ENCODE measurements around the gene TRAF3IP3. TPM values are rescaled to one million over a fixed set of nuclear protein-coding genes. Genes with fewer than 3 reads are reported as not detected.

The TRAF3IP3 gene
- total and polyA plus RNA-seq, 2 donors (not counting 1 experiment from before 2014, with no cell fraction given): not detected

GRCh38 chr1:209732725-209733124, 23.1 kb upstream of the TRAF3IP3 start:
- H4K20me1 ChIP-seq (ENCODE audit: control insufficient read depth, extremely low read depth, insufficient read depth, low read length): no peaks in the 10 kb centered on the region
- no peaks in the 10 kb centered on the region for H3K27me3 ChIP-seq (ENCODE audit: control insufficient read depth, insufficient read depth, low read length)
- H2AFZ ChIP-seq (ENCODE audit: low read length): no peak overlapping the region
- TF ChIP-seq EZH2 (IDR thresholded peaks at IDR 0.05; ENCODE audit: low read length, missing control alignments) (no peak), CTCF (conservative IDR thresholded peaks at IDR 0.05 in 1 of 2, IDR thresholded peaks at IDR 0.05 in 1 of 2; ENCODE audit: low read depth in 1 of 2, low read length in 2 of 2) (no peak)
- H3K9me3 ChIP-seq (ENCODE audit: control insufficient read depth, insufficient read depth, low read depth, low read length): no peaks in the 10 kb centered on the region
- H3K27ac ChIP-seq (ENCODE audit: insufficient read depth, low read length): no peak overlapping the region
- H3K4me3 ChIP-seq (replicated peaks in 1 of 4; ENCODE audit: control extremely low read depth in 1 of 4, insufficient read depth in 1 of 4, low read depth in 3 of 4, low read length in 4 of 4): no peak overlapping the region
- no peaks in the 10 kb centered on the region for H3K36me3 ChIP-seq (ENCODE audit: control insufficient read depth, insufficient read depth, low read length)
- no peak overlapping the region for H3K4me2 ChIP-seq (ENCODE audit: extremely low read depth, insufficient read depth, low read length)
- no peaks in the 10 kb centered on the region for H3K4me1 ChIP-seq (ENCODE audit: control insufficient read depth, extremely low read depth, insufficient read depth, low read length)
- no peak overlapping the region for H3K9ac ChIP-seq (ENCODE audit: insufficient read depth, low read length)
- no peak for DNase-seq (ENCODE audit: low read depth in 2 of 2)
- no peaks in the 10 kb centered on the region for H3K79me2 ChIP-seq (ENCODE audit: control insufficient read depth, insufficient read depth, low read length)

- Histone ChIP-seq H4K20me1 (ENCODE audit: control insufficient read depth, extremely low read depth, insufficient read depth, low read length) (no peaks in the 10 kb centered on the region), H3K9me3 (ENCODE audit: control insufficient read depth, insufficient read depth, low read depth, low read length) (no peaks in the 10 kb centered on the region), H3K79me2 (ENCODE audit: control insufficient read depth, insufficient read depth, low read length) (no peaks in the 10 kb centered on the region), H3K4me2 (ENCODE audit: extremely low read depth, insufficient read depth, low read length) (no peak overlapping the region), H2AFZ (ENCODE audit: low read length) (no peak overlapping the region), H3K36me3 (ENCODE audit: control insufficient read depth, insufficient read depth, low read length) (no peaks in the 10 kb centered on the region), H3K9ac (ENCODE audit: insufficient read depth, low read length) (no peak overlapping the region), H3K27ac (ENCODE audit: insufficient read depth, low read length) (no peak overlapping the region), H3K4me1 (ENCODE audit: control insufficient read depth, extremely low read depth, insufficient read depth, low read length) (no peaks in the 10 kb centered on the region), H3K4me3 (replicated peaks in 1 of 4; ENCODE audit: control extremely low read depth in 1 of 4, insufficient read depth in 1 of 4, low read depth in 3 of 4, low read length in 4 of 4) (no peak overlapping the region), H3K27me3 (ENCODE audit: control insufficient read depth, insufficient read depth, low read length) (no peaks in the 10 kb centered on the region)
- TF ChIP-seq CTCF (conservative IDR thresholded peaks at IDR 0.05 in 1 of 2, IDR thresholded peaks at IDR 0.05 in 1 of 2; ENCODE audit: low read depth in 1 of 2, low read length in 2 of 2): no peak
- no peak for TF ChIP-seq EZH2 (IDR thresholded peaks at IDR 0.05; ENCODE audit: low read length, missing control alignments)
- no peak for DNase-seq (ENCODE audit: low read depth in 2 of 2)
Observed at GRCh38 chr1:209733409-209734192, 22.3 kb upstream of the TRAF3IP3 start.

GRCh38 chr1:209736490-209737117, 19.2 kb upstream of the TRAF3IP3 start:
- H4K20me1 ChIP-seq (ENCODE audit: control insufficient read depth, extremely low read depth, insufficient read depth, low read length): no peaks in the 10 kb centered on the region
- H3K36me3 ChIP-seq (ENCODE audit: control insufficient read depth, insufficient read depth, low read length): no peaks in the 10 kb centered on the region
- no peaks in the 10 kb centered on the region for H3K27me3 ChIP-seq (ENCODE audit: control insufficient read depth, insufficient read depth, low read length)
- DNase-seq (ENCODE audit: low read depth in 2 of 2): no peak
- H2AFZ ChIP-seq (ENCODE audit: low read length): no peak overlapping the region
- H3K4me1 ChIP-seq (ENCODE audit: control insufficient read depth, extremely low read depth, insufficient read depth, low read length): no peaks in the 10 kb centered on the region
- no peak overlapping the region for H3K9ac ChIP-seq (ENCODE audit: insufficient read depth, low read length)
- TF ChIP-seq CTCF (conservative IDR thresholded peaks at IDR 0.05 in 1 of 2, IDR thresholded peaks at IDR 0.05 in 1 of 2; ENCODE audit: low read depth in 1 of 2, low read length in 2 of 2): no peak
- no peak for TF ChIP-seq EZH2 (IDR thresholded peaks at IDR 0.05; ENCODE audit: low read length, missing control alignments)
- H3K79me2 ChIP-seq (ENCODE audit: control insufficient read depth, insufficient read depth, low read length): no peaks in the 10 kb centered on the region
- H3K27ac ChIP-seq (ENCODE audit: insufficient read depth, low read length): no peak overlapping the region
- no peak overlapping the region for H3K4me2 ChIP-seq (ENCODE audit: extremely low read depth, insufficient read depth, low read length)
- no peaks in the 10 kb centered on the region for H3K9me3 ChIP-seq (ENCODE audit: control insufficient read depth, insufficient read depth, low read depth, low read length)
- no peak overlapping the region for H3K4me3 ChIP-seq (replicated peaks in 1 of 4; ENCODE audit: control extremely low read depth in 1 of 4, insufficient read depth in 1 of 4, low read depth in 3 of 4, low read length in 4 of 4)

Data from fibroblast of lung (primary cell).